DOHH2 (cell line): Measurements from ENCODE around the gene HSPA4.

Source experiments
- EZH2phosphoT487 ChIP-seq: fragments of 200-600 bp; sonication (generic); IDR thresholded peaks from 2 replicates; pipeline ENCODE4 v1.6.1; 2017; ENCODE audit warnings: borderline replicate concordance, mild to moderate bottlenecking, antibody characterized with exemption, low read length, moderate library complexity, mixed read lengths
- TF ChIP-seq, protein P1 (sequence below): fragments of 200-600 bp; sonication (generic); IDR thresholded peaks from one replicate; pipeline ENCODE4 v1.5.1; 2014; ENCODE audit warnings: antibody characterized with exemption, mild to moderate bottlenecking, low read depth, low read length; ENCODE audit not compliant: poor library complexity, severe bottlenecking

DNA sequence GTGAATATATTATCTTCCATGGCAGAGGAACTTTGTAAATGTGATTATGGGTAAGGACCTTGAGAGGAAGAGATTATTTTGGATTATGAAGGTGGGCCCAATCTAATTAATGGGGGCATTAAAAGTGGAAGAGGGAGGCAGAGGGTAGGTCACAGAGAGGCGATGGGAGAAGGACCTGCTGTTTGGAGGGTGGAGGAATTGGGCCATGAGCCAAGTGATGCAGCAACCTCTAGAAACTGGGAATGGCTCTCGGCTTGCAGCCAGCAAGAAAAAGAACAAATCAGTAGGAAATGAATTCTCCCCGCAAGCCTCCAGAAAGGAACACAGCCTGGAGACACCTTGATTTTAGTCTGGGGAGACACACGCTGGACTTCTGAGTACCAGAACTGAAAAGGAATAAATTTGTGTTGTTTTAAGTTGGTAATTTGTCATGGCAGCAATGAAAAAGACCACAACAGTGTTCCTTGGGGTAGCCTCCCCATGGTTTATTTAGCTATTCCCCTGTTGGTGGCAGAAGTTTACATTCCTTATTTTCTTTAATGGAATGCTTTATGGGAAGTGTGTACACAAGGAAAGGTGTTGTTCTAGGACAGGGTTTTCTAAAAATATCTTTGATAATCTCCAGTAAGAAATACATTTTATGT, 103.6 kb downstream of the HSPA4 start:
- TF ChIP-seq, protein P1, sequence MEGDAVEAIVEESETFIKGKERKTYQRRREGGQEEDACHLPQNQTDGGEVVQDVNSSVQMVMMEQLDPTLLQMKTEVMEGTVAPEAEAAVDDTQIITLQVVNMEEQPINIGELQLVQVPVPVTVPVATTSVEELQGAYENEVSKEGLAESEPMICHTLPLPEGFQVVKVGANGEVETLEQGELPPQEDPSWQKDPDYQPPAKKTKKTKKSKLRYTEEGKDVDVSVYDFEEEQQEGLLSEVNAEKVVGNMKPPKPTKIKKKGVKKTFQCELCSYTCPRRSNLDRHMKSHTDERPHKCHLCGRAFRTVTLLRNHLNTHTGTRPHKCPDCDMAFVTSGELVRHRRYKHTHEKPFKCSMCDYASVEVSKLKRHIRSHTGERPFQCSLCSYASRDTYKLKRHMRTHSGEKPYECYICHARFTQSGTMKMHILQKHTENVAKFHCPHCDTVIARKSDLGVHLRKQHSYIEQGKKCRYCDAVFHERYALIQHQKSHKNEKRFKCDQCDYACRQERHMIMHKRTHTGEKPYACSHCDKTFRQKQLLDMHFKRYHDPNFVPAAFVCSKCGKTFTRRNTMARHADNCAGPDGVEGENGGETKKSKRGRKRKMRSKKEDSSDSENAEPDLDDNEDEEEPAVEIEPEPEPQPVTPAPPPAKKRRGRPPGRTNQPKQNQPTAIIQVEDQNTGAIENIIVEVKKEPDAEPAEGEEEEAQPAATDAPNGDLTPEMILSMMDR: no peak
- no peak for TF ChIP-seq EZH2phosphoT487
